H1 (cell line): ENCODE data around the gene CHST3. TPM values are rescaled to one million over a fixed set of nuclear protein-coding genes. Genes with fewer than 3 reads are reported as not detected.

Source experiments
- BCL11A ChIP-seq, 2 experiments: IDR thresholded peaks; one replicate each; pipeline ENCODE4 v1.6.1; 2011; ENCODE audit warnings: low read depth in 2 of 2, low read length in 2 of 2, mild to moderate bottlenecking in 2 of 2
- CHD7 ChIP-seq: fragments of 300-600 bp; sonication (generic); IDR thresholded peaks from 2 replicates; pipeline ENCODE4 v1.7.1; 2012; ENCODE audit warnings: low read length, moderate library complexity, mild to moderate bottlenecking, inconsistent platforms; ENCODE audit not compliant: insufficient replicate concordance
- KDM4A ChIP-seq: IDR thresholded peaks from one replicate; pipeline ENCODE4 v1.7.1; 2012; ENCODE audit warnings: low read depth, mild to moderate bottlenecking, moderate library complexity, low read length, inconsistent platforms; ENCODE audit not compliant: severe bottlenecking
- POLR2A ChIP-seq, 2 experiments: IDR thresholded peaks; 1 replicate in 1 of 2; 2 replicates in 1 of 2; pipeline ENCODE4 v1.6.1; 2011; ENCODE audit warnings: low read depth in 2 of 2, low read length in 2 of 2, mild to moderate bottlenecking in 2 of 2; ENCODE audit errors: control extremely low read depth in 1 of 2
- POU5F1 ChIP-seq: IDR thresholded peaks from 2 replicates; pipeline ENCODE4 v1.6.1; 2011; ENCODE audit warnings: low read depth, mild to moderate bottlenecking, low read length, moderate library complexity
- RBBP5 ChIP-seq: IDR thresholded peaks from 2 replicates; pipeline ENCODE4 v1.7.1; 2012; ENCODE audit warnings: low read depth, mild to moderate bottlenecking, inconsistent platforms, low read length, moderate library complexity, borderline replicate concordance
- RNF2 ChIP-seq: fragments of 200-900, 300-1000 bp; sonication (generic); IDR thresholded peaks from 2 replicates; pipeline ENCODE4 v1.7.1; 2016; ENCODE audit warnings: borderline replicate concordance, low read depth, mild to moderate bottlenecking, antibody characterized with exemption, low read length; ENCODE audit not compliant: poor library complexity, severe bottlenecking; ENCODE audit errors: missing control alignments
- TAF7 ChIP-seq: optimal IDR thresholded peaks from 2 replicates; pipeline ENCODE3; 2011; ENCODE audit warnings: low read depth, mild to moderate bottlenecking, inconsistent platforms, low read length, moderate library complexity, borderline replicate concordance
- USF2 ChIP-seq: IDR thresholded peaks from 2 replicates; pipeline ENCODE4 v1.6.1; 2011; ENCODE audit warnings: low read length, improper control_type of control experiment
- polyA plus RNA-seq, 7 experiments: library from polyadenylated mRNA; depleted of rRNA in 3 of 7; stranded (reverse) in 5 of 7; unstranded in 2 of 7; fragments of >200 nt in 5 of 7; fragments of 200-250 nt in 2 of 7; gene quantifications; 1 replicate in 5 of 7; 2 replicates in 1 of 7; 4 replicates in 1 of 7; pipeline versions ENCODE4 v1.2.1 to v1.2.3, GENCODE V29; 2011 to 2013; ENCODE audit warnings: missing spikeins in 2 of 7, mixed read lengths in 2 of 7
- total RNA-seq: library from RNA; stranded (reverse); fragmentation: NEBNext Ultra II Directional; extraction: Animal tissue kit (Norgen Biotek cat#: 25700); gene quantifications from 2 replicates; pipeline ENCODE4 v1.2.1, GENCODE V29; 2021

Gene CHST3
- total and polyA plus RNA-seq, 2 of the 8 experiments (the other 6 are each of a cell fraction or from before 2014, with no cell fraction given), result 2.0 to 5.8 TPM

- TF ChIP-seq CHD7, result no peak
- TF ChIP-seq RNF2, result no peak
- TF ChIP-seq POU5F1, result no peak
- no peak for TF ChIP-seq KDM4A
- no peak for TF ChIP-seq POLR2A (IDR thresholded peaks at IDR 0.05; ENCODE audit: control extremely low read depth in 1 of 2, low read depth in 2 of 2, low read length in 2 of 2)
- no peak for TF ChIP-seq USF2
- no peak for TF ChIP-seq TAF7
- no peak for TF ChIP-seq BCL11A (IDR thresholded peaks at IDR 0.05; ENCODE audit: low read depth in 2 of 2, low read length in 2 of 2)
- no peak for TF ChIP-seq RBBP5
Observed at GRCh38 chr10:71946700-71947099, 17.5 kb upstream of the CHST3 start (continued).
